DMS153 (cell line): Measurements from ENCODE around the gene SRSF7.
A peak's percentile ranks its signal among the peaks of the same experiment; 100 is the strongest.
"Not testable (repeated sequence)": the region's sequence is repeated elsewhere in the genome, so short reads cannot be mapped to it uniquely, and the experiment has no call there.

Experiments used
- DNase-seq: peaks from one replicate; lab custom pipeline; 2025; lab: John Stamatoyannopoulos, UW

Gene SRSF7

DNA sequence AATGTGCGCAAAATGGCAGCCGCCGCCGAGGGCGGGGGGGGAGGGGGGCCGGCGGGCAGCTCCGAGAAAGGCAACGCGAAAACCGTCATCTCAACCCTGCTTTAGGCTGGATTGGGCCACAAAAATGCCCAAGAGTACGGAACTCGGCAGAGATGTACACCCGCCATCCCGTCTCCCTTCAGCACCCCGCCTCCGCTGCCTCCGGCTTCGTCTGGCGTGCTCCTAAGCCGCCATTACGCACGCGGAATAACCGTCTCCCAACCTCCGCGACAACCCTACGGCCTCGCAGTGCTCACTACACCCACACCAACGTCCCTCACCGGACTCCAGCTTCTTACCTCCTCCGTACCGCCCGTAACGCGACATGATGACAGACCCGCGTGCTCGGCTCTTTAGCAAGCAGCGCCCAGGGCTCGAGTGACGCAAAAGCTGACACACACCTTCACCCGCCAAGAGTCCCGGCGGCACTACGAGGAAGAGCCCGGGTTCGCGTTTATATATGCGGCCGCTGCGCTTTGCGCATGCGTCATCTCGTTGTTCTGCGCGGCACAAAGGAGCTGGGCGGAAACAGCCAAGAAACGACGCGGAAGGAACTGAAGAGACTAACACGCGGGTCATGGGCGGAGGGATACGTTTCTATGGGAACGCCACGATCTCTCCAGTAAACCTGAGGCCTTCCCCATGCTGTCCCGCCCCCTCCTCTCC is at the start of gene SRSF7:
Gene SRSF7, minus strand, starts transcription at position 471 of the 705 bp plus-strand sequence. Its CDS starts 105 bp downstream, at position 366.
- peak; percentile 96 for DNase-seq

DNA sequence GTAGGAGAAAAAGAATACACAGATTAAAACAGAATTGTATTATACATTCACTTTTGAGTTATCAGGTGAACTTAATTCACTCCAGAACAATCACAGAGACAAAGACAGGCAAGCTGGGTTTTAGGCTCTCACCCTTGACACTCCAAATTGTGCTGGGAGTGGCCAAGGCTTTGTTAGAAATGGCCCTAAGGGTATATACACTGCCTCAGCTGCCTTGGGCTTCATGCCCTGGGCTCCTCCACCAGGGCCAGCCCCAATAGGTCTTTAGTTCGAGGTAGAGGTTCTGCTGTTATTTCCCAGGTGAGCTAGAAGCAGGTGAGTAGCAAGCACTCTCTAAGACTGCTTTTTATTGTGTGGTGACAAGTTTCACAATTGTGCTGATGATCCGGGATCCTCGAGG is 46.8 kb upstream of the SRSF7 start:
- DNase-seq = no peak

DNA sequence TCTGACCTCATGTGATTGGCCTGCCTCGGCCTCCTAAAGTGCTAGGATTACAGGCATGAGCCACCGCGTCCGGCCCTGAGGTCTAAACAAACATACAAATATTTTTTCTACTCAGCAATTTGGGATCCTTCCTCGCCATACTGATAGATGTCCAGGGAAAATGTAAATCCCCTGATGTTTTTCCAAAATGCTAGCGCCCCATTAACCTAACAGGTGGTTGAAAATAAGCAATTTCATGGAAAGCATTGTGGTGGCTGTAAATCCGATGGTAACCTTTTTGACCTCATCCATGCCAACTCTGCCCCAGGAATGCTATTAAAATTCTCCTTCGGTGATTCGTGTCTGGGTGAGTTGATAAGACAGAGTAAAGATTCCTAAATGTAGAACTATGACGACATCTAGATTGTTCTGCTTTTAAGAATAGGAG is 46.1 kb upstream of the SRSF7 start:
- DNase-seq = no peak

DNA sequence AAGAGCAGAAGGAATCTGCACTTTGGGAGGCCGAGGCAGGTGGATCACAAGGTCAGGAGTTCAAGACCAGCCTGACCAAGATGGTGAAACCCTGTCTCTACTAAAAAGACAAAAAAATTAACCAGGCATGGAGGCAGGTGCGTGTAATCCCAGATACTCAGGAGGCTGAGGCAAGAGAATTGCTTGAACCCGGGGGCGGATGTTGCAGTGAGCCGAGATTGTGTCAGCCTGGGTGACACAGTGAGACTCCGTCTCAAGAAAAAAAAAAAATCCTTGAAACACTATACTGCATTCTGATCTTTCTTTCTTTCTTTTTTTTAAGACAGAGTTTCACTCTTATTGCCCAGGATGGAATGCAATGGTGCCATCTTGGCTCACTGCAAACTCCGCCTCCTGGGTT is 43.9 kb upstream of the SRSF7 start:
- not testable (repeated sequence) for DNase-seq

DNA sequence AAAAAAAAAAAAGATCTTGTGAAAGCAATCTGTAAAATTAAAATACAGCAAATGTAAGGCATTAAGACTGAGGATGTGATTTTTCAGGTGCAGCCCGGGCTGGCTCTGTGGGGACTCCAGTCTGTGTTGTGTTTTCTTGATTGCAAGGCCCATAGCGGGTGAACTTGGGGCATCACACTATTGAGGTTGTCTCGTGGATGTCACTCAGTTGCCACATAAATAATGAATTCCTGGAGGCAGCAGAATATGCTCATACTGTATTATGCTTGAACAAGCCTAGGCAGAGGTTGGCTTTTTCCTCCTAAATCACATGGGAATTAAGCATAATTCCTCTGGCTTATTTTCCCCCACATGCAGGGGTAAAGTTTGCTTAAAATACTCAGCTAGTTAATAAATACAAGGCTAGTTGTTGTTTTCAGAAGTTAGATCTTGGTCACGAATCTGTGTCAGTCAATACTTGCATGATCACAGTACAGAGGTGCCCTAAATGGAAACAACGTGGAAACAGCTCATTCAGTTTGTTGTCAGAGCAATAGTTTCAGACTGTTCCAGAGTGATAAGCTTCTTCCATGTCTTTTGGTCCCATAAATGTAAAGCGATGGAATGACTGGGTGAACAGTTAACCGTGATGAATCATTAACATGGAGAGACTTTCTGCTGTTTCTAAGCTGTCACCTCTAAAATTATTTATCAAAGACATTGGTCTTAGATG is 43.2 kb upstream of the SRSF7 start:
- no peak for DNase-seq

DNA sequence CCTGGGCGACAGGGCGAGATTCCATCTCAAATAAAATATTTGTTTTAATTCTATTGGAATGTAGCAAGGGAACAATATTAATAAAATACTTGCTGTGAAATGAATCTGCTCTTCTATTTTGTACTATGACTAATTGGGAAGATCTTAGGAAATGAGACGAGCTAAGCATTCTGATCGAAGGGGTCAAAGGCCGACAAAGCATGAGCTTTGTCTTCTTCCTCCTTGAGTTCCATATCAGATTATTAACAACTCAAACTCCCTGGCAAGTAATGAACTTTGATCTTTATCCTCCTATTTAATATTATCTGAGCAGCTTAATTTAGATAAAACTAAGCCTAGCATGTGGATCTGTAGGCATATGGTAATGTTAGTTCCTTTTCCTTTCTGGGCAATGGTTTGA is 42.4 kb upstream of the SRSF7 start:
- DNase-seq = no peak

DNA sequence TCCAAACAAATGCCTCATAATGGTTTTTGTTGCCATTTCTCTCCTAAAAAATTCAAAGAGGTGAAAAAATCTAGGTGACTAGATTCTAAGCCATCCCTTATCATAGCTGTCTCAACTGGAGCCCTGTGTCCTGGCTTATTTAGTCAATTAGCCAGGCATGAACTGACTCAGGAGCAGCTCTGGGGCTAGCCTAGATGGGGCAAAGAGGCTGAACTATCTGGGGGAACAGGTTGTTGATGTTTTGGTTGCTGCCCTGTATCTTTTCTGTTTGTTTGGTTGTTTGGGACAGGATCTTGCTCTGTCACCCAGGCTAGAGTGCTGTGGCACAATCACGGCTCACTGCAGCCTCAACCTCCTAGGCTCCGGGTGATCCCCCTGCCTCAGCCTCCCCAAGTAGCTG is 41.6 kb upstream of the SRSF7 start:
- DNase-seq = no peak

DNA sequence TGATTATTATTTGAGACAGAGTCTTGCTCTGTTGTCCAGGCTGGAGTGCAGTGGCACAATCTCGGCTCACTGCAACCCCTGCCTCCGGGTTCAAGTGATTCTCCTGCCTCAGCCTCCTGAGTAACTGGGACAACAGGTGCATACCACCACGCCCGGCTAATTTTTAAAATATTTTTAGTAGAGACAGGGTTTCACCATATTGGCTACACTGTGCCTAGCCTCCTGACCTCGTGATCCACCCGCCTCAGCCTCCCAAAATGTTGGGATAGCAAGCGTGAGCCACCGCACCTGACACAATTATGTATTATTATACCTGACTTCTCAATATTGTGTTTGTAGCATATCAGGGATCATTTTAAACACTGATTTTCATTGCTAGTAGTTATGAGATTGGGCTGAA is 41.2 kb upstream of the SRSF7 start:
- not testable (repeated sequence) for DNase-seq

DNA sequence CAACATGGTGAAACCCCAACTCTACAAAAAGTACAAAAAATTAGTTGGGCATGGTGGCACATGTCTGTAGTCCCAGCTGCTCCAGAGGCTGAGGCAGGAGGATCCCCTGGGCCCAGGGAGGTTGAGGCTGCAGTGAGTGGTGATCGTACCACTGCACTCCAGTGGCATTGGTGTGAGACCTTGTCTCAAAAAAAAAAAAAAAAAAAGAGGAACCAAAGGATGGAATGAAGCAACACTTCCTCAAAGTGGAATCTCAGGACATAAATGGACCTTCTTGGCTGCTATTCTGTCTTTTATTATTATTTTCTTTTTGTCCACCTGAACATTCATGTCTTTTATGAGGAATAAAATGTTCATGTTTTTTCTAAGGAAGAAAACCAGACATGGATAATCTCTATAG is 40.6 kb upstream of the SRSF7 start:
- DNase-seq = no peak

DNA sequence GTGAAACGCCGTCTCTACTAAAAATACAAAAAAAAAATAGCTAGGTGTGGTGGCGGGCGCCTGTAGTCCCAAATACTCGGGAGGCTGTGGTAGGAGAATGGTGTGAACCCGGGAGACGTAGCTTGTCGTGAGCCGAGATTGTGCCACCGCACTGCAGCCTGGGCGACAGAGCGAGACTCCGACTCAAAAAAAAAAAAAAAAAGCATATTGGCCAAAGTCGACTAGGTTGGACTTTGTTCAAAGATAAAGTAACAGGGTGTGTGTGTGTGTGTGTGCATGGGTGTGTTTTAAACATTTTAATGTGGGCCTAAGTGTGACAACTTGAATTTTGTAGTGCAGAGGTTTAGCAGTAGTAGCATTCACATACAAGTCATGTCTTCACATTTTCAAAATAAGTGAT is 38.5 kb upstream of the SRSF7 start:
- no peak for DNase-seq

DNA sequence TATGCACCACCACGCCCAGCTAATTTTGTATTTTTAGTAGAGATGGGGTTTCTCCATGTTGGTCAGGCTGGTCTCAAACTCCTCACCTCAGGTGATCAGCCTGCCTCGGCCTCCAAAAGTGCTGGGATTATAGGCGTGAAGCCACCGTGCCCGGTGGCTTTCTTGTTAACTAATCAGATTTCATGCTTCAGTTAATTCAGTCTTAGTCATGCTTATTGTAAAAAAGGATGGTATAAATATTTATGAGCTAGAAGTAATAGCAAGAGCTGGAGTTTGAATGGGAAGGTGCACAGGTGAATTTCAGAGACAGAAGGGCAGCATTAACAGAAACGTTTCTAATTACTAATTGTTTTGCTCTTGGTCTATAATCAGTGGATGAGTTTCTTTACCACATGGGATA is 37.1 kb upstream of the SRSF7 start:
- DNase-seq = no peak

DNA sequence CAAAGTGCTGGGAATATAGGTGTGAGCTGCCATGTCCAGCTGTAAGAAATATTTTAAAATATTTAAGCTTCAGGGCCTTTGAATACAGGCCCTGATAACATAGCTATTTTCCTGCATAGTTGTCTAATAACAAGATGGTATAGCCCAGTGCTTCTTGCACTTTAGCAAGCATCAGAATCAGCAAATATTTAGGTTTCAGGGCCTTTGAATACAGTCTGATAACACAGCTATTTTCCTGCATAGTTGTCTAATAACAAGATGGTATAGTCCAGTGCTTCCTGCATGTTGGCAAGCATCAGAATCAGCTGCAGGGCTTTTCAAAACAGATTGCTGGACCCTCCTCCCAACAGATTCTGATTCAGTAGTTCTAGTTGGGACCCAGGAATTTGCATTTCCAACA is 32.4 kb upstream of the SRSF7 start:
- DNase-seq = no peak

DNA sequence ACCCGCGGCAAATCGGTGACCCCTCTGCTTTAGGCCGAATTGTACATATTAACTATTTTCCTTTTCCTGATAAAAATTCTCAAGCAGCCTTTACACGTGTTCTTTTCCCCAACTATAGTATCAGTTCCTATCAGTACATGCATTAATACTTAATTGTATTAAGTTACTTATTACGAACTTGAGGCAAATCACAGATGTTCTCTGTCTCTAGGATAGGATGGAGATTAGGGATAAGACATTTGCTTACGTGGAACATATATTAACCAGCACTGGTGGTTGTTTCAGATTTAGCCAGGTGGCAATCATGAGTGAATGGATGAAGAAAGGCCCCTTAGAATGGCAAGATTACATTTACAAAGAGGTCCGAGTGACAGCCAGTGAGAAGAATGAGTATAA is 27.5 kb upstream of the SRSF7 start:
- no peak for DNase-seq

DNA sequence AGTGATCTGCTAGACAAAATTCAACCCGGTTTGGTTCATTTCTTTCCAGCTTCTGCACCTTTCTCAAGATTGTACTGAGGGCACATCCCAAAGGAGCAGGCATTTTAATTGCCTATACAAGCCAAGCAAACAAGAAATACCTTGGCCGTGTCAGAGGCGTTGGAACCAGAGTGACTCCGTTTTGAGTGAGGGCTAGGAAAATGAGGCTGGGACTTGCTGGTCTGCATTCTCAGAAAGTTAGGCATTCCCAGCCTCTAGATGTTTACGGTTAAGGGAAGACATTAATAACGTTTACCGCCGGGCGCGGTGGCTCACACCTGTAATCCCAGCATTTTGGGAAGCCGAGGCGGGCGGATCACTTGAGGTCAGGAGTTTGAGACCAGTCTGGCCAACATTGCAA is 25.4 kb upstream of the SRSF7 start:
- no peak for DNase-seq

DNA sequence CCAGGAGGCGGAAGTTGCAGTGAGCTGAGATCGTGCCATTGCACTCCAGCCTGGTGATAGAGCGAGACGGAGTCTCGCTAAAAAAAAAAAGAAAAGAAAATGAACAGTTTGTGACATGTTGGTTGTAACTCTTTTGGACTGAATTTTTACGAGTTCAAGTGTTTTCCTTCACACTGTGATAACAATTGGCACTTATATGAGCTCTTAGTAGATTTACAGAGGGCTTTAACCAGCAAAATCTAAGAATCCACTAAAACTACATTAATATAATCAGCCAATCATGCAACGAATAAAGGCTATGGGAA is 24.7 kb upstream of the SRSF7 start:
- no peak for DNase-seq

DNA sequence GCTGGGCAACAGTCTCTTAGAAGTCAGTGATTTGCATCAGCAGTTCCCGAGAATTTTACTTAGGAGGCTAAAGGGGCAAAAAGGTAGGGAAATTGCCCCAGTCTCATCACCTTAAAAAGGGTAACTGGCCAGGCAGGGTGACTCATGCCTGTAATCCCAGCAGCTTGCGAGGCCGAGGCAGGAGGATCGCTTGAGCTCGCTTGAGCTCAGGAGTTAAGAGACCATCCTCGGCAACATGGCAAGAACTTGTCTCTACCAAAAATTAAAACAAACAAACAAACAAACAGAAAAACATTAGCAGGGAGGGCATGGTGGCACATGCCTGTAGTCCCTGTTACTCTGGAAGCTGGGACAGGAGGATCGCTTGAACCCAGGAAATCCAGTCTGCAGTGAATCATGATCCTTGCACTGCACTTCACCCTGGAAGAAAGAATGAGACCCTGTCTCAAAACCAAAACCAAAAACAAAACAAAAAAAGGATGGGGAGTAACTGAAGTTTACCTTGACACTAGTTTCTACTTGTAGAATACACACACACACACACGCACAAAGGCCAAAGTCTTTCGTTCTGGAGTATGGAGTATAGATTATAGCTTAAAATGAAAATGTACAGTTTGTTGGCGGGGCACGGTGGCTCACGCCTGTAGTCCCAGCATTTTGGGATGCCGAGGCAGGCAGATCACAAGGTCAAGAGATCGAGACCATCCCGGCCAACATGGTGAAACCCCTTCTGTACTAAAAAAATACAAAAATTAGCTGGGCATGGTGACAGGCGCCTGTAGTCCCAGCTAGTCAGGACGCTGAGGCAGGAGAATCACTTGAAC is 24.1 kb upstream of the SRSF7 start:
- DNase-seq = no peak

DNA sequence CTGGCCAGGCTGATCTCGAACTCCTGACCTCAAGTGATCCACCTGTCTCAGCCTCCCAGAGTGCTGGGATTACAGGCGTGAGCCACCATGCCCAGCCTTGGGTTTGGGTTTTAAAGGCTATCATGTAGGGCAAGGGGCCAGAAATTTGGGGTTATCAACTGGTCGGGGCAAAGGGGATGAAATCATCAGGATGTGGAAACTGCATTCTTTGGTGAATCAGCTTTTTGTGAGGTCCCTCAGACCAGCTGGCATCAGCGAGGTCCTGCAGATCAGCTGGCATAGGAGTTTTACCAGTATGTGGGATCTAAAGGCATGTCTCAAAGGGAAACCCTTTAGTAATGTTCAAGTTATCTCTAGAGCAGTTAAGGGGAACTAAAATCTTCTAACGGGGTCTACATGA is 20.5 kb upstream of the SRSF7 start:
- DNase-seq = no peak

DNA sequence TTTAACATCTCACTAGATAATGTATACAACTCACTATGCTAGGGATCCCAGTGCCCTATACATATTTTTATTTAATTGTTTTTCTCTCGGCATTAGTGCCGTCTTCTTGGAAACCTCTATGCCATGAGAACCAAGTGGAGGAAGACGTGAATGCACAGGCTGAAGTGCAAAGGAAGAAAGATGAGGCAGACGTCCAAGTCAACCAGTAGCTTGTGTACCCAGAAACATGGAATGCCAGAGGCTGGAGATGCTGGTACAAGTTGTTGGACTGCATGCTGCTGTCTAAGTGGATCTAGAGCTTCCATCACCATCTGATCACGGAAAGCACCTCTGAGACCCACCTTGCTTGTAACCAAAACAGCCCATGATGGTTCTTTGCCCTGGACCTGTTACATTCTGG is 14.4 kb upstream of the SRSF7 start:
- DNase-seq = no peak

DNA sequence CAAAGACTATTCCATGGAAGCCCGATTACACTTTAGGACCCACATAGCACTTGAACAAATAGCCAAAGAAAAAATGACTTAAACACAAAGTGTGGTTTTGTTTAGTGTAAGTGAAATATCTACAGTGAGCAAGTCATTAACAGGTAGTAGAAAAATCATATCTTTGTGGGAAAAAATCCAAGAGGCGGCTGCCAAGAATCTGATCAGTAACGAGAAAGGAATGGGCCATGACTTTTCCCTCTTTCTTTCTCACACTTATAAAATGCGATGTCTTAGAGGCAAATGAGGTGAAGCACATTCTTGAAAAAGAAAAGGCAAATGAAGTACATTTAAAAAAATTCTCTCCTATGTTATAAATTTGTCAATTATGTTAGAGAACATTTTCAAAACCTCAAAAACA is 14.0 kb upstream of the SRSF7 start:
- DNase-seq = no peak

DNA sequence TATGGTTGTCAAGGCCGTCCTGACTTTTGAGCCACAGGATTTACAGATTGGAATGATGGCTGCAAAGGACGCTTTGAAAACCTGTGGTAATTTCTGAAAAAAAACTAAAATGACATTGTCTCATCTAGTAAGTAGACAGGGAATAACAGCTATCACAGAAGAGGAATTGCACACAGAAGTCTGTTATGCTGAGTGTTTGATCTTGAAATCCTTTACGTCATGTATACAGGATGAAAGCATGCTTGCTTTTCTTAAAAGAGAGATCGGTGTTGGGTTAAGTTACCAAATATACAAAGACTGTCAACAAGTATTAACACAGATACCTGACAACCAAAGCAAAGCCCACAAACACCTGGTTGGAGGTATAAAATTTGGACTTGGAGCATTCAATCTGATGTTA is 12.6 kb upstream of the SRSF7 start:
- DNase-seq = no peak

DNA sequence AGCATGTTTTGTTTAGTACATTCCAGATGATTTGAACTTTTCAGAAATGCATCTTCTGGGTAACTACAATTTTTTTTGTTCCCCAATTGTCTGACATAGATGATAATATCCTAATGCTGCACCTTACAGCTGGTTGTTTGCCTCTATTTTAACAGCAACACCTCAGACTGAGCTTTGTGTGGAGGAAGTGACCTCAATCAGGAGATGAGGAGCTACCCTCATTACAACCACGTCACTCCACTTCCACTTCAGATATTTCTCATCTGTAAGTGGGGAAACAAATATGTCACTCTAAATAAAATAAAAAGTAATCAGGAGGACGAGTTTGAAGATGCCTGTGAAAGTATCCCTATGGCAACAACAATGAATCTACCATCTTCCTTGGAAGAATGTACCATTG is 12.1 kb upstream of the SRSF7 start:
- DNase-seq = no peak

DNA sequence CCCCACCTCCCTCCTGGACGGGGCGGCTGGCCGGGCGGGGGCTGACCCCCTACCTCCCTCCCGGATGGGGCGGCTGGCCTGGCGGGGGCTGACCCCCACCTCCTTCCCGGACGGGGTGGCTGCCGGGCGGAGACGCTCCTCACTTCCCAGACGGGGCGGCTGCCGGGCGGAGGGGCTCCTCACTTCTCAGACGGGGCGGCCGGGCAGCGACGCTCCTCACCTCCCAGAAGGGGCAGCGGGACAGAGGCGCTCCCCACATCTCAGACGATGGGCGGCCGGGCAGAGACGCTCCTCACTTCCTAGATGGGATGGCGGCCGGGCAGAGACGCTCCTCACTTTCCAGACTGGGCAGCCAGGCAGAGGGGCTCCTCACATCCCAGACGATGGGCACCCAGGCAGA is 4.7 kb upstream of the SRSF7 start:
- not testable (repeated sequence) for DNase-seq

DNA sequence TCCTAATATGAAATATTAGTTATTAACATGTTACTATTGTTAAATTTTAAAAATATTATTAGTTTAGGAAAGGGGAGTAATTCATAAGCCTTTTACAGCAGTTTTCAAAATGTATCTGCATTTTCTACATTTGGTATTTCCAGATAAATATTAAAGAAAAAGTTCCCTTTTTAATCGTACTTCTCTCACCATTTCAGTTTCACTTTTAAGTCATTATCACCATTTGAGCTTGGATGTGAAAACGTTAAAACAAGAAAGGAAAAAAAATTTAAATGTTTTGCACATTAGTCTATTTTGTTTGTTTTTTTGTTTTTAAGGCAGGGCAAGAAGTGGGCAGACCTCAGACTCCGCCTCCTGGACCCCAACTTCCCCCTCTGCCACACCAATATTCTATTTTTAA is 3.3 kb upstream of the SRSF7 start:
- DNase-seq = no peak
